Fibroblast of the aortic adventitia (primary cell): Measurements from ENCODE around the gene SLAMF6. TPM values are rescaled to one million over a fixed set of nuclear protein-coding genes. Genes with fewer than 3 reads are reported as not detected.

Source experiments
- DNase-seq: peaks from one replicate; pipeline ENCODE4 v3.0.0-alpha.2; 2010; ENCODE audit warnings: low read depth
- H3K4me3 ChIP-seq: 2 replicates; pipeline ENCODE4 v1.5.1; 2011; ENCODE audit warnings: low read depth, mild to moderate bottlenecking, control low read depth, low read length, moderate library complexity
- total RNA-seq: library from RNA; depleted of rRNA; stranded (reverse); fragments of >200 nt; gene quantifications from 2 replicates; pipeline ENCODE4 v1.2.3, GENCODE V29; 2012; ENCODE audit warnings: low replicate concordance
- TF ChIP-seq, protein P1 (sequence below): IDR thresholded peaks from 2 replicates; pipeline ENCODE4 v1.5.1; 2011; ENCODE audit warnings: mild to moderate bottlenecking, low read length, control low read depth, inconsistent platforms; ENCODE audit not compliant: insufficient read depth

SLAMF6 gene
- total RNA-seq, 1 donor = not detected

DNA sequence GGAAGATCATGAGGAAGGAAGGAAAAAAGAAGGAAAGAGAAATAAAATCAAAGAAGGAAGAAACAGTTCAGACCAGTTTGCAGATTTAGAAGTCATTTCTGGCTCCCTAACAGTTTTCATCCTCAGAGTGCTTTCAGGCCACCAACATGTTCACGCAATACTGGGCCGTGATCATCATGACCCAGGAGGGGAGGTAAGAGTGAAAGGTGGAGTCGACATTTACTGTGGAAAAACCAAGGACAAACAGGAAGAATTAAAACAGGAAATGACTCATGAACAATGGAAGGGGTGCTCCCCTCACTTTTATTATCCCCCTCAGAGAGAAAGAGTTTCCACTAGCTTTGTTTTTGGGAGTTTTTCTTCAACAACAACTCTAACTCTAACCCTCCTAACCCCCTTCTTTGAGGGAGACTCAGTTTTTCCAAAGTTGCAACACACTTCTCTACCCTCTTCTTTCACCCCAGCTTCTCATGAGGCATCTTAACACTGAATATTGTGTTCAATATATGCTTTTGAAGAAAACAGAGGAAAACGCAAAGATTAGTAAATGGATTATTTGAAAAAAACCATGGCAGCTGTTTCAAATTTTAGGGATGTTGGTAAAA, 62.3 kb downstream of the SLAMF6 start:
- TF ChIP-seq, protein P1, sequence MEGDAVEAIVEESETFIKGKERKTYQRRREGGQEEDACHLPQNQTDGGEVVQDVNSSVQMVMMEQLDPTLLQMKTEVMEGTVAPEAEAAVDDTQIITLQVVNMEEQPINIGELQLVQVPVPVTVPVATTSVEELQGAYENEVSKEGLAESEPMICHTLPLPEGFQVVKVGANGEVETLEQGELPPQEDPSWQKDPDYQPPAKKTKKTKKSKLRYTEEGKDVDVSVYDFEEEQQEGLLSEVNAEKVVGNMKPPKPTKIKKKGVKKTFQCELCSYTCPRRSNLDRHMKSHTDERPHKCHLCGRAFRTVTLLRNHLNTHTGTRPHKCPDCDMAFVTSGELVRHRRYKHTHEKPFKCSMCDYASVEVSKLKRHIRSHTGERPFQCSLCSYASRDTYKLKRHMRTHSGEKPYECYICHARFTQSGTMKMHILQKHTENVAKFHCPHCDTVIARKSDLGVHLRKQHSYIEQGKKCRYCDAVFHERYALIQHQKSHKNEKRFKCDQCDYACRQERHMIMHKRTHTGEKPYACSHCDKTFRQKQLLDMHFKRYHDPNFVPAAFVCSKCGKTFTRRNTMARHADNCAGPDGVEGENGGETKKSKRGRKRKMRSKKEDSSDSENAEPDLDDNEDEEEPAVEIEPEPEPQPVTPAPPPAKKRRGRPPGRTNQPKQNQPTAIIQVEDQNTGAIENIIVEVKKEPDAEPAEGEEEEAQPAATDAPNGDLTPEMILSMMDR = no peak

DNA sequence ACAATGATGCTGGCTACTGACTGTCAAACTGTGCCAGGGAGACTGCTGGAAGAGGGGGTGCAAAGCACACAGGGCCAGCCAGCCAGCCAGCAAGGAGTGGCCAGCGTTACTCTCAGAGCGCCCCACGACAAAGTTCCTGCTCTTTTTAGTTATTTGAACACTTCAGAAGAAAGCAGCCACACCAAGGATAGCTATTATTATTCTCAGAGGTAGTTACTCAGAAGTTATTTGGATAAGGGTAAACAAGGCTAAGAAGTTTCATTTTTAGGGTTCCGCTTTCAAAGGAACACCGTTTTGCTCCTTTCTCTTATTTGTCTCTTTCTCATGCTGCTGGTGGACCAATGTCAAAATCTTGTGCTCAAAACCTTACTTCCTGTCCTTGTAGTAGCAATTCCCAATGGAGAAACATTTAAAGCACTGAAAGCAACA, 62.8 kb downstream of the SLAMF6 start:
- H3K4me3 ChIP-seq = no peak overlapping the region
- no peak for DNase-seq
- TF ChIP-seq, protein P1 = no peak

More for the DNA sequence above, 62.3 kb downstream of the SLAMF6 start:
- DNase-seq = no peak
- no peak overlapping the region for H3K4me3 ChIP-seq

DNA sequence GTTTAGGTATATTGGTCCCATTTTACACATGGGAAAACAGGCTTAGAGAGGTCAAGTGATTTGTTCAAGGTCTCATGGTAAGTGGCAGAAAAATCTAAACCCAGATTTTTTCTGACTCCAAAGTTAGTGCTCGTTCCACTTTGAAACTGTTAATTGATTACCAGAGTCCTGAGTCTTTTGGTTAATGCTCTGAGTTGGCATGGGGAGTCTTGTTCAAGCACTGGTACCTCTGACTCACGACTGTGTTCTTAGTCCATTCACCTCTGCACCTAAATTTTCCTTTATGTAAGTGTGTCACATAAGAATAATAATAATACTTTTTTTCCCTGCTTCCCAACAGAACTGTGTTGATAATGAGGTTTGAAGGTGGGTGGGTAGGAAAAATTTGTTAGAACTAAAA, 63.4 kb downstream of the SLAMF6 start:
- H3K4me3 ChIP-seq = no peak overlapping the region
- TF ChIP-seq, protein P1 = no peak

DNA sequence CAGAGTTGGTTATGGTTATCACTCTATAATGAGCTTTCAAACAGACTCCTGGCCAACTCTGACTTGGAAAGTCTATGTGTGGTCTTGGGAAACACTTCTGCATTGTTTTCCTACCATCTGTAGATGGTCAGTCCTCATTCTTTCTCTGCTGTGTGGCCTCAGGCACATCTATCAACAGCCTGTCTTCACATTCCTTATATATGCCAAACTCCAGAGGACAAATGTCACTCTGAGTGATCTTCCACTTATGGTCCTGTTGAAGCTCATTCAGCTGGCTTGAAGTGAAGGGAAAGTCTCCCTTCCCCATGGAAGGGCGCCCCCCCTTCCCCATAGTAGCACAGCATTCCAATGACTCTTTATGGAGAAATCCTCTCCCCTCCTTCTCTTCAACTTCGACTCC, 64.0 kb downstream of the SLAMF6 start:
- no peak for DNase-seq
- TF ChIP-seq, protein P1 = no peak
- no peak overlapping the region for H3K4me3 ChIP-seq

More for the DNA sequence above, 63.4 kb downstream of the SLAMF6 start:
- DNase-seq = no peak

DNA sequence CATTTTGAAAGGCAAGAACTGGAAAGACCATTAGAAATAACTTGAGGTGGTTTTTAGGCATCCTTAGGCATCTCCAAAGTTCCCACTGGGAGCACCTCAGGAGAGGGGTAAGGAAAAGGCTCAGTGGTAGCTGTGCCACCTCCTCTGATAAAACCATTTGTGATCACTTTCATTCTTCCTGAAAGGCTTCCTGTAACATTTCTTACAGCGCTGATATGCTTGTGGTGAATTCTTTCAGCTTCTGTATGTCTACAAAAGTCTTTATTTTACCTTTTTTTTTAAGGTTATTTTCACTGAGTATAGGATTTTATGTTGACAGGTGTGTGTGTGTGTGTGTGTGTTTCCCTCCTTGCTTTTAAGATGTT, 67.9 kb downstream of the SLAMF6 start:
- TF ChIP-seq, protein P1 = no peak
- no peak overlapping the region for H3K4me3 ChIP-seq
- no peak for DNase-seq

DNA sequence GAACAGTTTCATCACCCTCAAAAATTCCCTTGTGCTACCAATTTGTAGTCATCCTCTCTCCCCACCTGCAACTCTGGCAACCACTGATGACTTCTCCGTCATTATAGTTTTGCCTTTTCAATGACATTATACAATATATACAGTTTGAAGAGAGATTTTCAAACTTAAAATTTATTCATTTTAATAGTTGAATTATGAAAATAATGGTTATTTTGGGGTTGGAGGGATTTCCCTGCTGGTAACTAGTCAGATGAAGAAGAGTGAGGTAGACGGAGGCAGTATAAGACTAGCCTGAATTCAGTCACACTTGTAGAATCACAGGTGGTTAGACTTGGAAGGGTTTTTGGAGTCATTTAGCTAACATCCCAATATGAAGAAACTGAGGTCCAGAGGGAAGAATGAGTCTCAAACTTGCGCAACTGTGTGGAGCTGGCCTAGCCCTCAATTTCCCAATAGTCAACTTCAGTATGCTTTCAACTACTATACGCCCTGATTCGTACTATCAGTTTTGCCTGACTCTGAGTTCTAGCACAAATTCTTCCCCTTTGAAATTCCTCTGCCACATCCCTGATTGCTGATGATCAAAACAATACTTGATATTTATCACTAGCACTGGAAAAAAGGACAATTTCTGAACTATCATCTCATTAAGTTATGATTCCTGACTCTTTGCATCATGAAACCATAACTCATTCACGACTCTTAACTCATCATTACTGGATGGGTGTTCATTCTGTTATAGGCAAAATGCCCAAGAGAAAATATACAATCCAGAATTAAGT, 68.5 kb downstream of the SLAMF6 start:
- TF ChIP-seq, protein P1 = no peak
- no peak overlapping the region for H3K4me3 ChIP-seq
- DNase-seq = no peak
